HEK293T (cell line): Measurements from ENCODE around the gene ACVR2A.

Source experiments
- CTCF ChIA-PET: fragments of 350-600 bp; formaldehyde crosslinking; extraction: SDS; loops from one replicate; lab custom pipeline; 2021; ENCODE audit warnings: antibody characterized with exemption, inconsistent platforms; lab: Yijun Ruan, JAX
- POLR2A ChIA-PET: fragments of 350-600 bp; formaldehyde crosslinking; extraction: SDS; loops from one replicate; lab custom pipeline; 2020; ENCODE audit warnings: antibody characterized with exemption, inconsistent platforms; lab: Yijun Ruan, JAX
- DNase-seq: peaks from one replicate; pipeline ENCODE4 v3.0.0; 2012; ENCODE audit warnings: mixed read lengths; ENCODE audit errors: extremely low spot score
- ARNT ChIP-seq: fragments of 450-650 bp; IDR thresholded peaks from 2 replicates; pipeline ENCODE4 v1.6.1; 2017; ENCODE audit warnings: mild to moderate bottlenecking
- BHLHE40 ChIP-seq: fragments of 450-650 bp; IDR thresholded peaks from 2 replicates; pipeline ENCODE4 v1.6.1; 2016; ENCODE audit warnings: mild to moderate bottlenecking, moderate library complexity, borderline replicate concordance
- CTBP1 ChIP-seq: fragments of 450-650 bp; IDR thresholded peaks from 2 replicates; pipeline ENCODE4 v1.6.1; 2016; ENCODE audit warnings: borderline replicate concordance
- ELF4 ChIP-seq: fragments of 450-650 bp; IDR thresholded peaks from 2 replicates; pipeline ENCODE4 v1.6.1; 2017; ENCODE audit warnings: antibody characterized with exemption
- FOXA1 ChIP-seq: fragments of 450-650 bp; IDR thresholded peaks from 2 replicates; pipeline ENCODE4 v1.6.1; 2016; ENCODE audit warnings: mild to moderate bottlenecking
- FOXK2 ChIP-seq: fragments of 450-650 bp; IDR thresholded peaks from 2 replicates; pipeline ENCODE4 v1.6.1; 2016; ENCODE audit warnings: mild to moderate bottlenecking
- FOXM1 ChIP-seq: fragments of 450-650 bp; IDR thresholded peaks from 2 replicates; pipeline ENCODE4 v1.6.1; 2017; ENCODE audit warnings: mild to moderate bottlenecking, borderline replicate concordance
- HDGF ChIP-seq: fragments of 450-650 bp; IDR thresholded peaks from 2 replicates; pipeline ENCODE4 v1.6.1; 2017; ENCODE audit warnings: antibody characterized with exemption, borderline replicate concordance
- L3MBTL2 ChIP-seq: fragments of 450-650 bp; conservative IDR thresholded peaks from 2 replicates; pipeline ENCODE4 v1.6.1; 2016; ENCODE audit warnings: mild to moderate bottlenecking
- LEF1 ChIP-seq: fragments of 450-650 bp; IDR thresholded peaks from 2 replicates; pipeline ENCODE4 v1.6.1; 2017; ENCODE audit warnings: mild to moderate bottlenecking, borderline replicate concordance
- NFRKB ChIP-seq: fragments of 450-650 bp; IDR thresholded peaks from 2 replicates; pipeline ENCODE4 v1.6.1; 2016; ENCODE audit warnings: mild to moderate bottlenecking, moderate library complexity
- SP1 ChIP-seq: fragments of 450-650 bp; IDR thresholded peaks from 2 replicates; pipeline ENCODE4 v1.6.1; 2017
- SUZ12 ChIP-seq: fragments of 450-650 bp; IDR thresholded peaks from 2 replicates; pipeline ENCODE4 v1.6.1; 2016; ENCODE audit warnings: mild to moderate bottlenecking
- TARDBP ChIP-seq: fragments of 450-650 bp; IDR thresholded peaks from 2 replicates; pipeline ENCODE4 v1.6.1; 2016
- ZNF384 ChIP-seq: fragments of 450-650 bp; IDR thresholded peaks from 2 replicates; pipeline ENCODE4 v1.6.1; 2016
- TF ChIP-seq, protein P1 (sequence below): fragments of 450-650 bp; IDR thresholded peaks from 2 replicates; pipeline ENCODE4 v1.6.1; 2016

ACVR2A gene

GRCh38 chr2:147818741-147819140, 26.1 kb upstream of the ACVR2A start:
- CTCF ChIA-PET, result no interaction called here
- no peak for TF ChIP-seq CTBP1
- TF ChIP-seq ZNF384, result no peak
- no peak for TF ChIP-seq SUZ12
- TF ChIP-seq ARNT, result no peak
- no peak for TF ChIP-seq LEF1
- TF ChIP-seq, protein P1, sequence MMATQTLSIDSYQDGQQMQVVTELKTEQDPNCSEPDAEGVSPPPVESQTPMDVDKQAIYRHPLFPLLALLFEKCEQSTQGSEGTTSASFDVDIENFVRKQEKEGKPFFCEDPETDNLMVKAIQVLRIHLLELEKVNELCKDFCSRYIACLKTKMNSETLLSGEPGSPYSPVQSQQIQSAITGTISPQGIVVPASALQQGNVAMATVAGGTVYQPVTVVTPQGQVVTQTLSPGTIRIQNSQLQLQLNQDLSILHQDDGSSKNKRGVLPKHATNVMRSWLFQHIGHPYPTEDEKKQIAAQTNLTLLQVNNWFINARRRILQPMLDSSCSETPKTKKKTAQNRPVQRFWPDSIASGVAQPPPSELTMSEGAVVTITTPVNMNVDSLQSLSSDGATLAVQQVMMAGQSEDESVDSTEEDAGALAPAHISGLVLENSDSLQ, result no peak
- TF ChIP-seq ELF4, result no peak
- no peak for DNase-seq
- POLR2A ChIA-PET, result no interaction called here

- TF ChIP-seq ARNT, result no peak
- no peak for DNase-seq
- POLR2A ChIA-PET, result no interaction called here
- CTCF ChIA-PET, result no interaction called here
Measured at GRCh38 chr2:147824620-147825019, 20.2 kb upstream of the ACVR2A start.

GRCh38 chr2:147826278-147827087, 18.3 kb upstream of the ACVR2A start:
- ChIA-PET CTCF (no interaction called here), POLR2A (no interaction called here)
- no peak for DNase-seq
- TF ChIP-seq FOXK2 (no peak), NFRKB (no peak), LEF1 (no peak), L3MBTL2 (no peak), ARNT (no peak), ELF4 (no peak), FOXA1 (no peak), SP1 (no peak), CTBP1 (no peak)

DNA sequence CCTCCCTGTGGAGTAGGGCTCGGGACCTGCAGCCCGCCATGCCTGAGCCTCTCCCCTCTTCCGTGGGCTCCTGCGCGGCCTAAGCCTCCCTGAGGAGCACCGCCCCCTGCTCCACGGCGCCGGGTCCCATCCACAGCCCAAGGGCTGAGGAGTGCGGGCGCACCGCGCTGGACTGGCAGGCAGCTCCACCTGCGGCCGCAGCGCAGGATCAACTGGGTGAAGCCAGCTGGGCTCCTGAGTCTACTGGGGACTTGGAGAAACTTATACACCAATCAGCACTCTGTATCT, 17.8 kb upstream of the ACVR2A start:
- TF ChIP-seq FOXK2 (no peak), SP1 (no peak), LEF1 (no peak), FOXM1 (no peak), SUZ12 (no peak), NFRKB (no peak), HDGF (no peak), ZNF384 (no peak), CTBP1 (no peak), FOXA1 (no peak)
- DNase-seq, result no peak
- CTCF ChIA-PET, result no interaction called here
- POLR2A ChIA-PET, result no interaction called here

DNA sequence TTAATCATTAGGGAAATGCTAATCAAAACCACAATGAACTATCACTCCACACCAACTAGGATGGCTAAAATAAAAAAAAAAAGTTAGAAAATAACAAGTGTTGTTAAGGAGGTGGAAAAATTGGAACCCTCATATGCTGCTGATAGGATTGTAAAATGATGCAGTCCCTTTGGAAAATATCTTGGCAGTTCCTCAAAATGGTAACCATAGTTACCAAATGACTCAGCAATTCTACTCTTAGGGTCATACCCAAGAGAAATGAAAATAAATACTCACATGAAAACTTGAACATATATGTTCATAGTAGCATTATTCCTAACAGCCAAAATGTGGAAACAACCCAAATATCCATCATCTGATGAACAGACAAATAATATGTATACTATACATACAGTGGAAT, 15.7 kb upstream of the ACVR2A start:
- DNase-seq, result no peak

GRCh38 chr2:147836099-147836498, 8.7 kb upstream of the ACVR2A start:
- ChIA-PET CTCF (no interaction called here), POLR2A (no interaction called here)
- no peak for TF ChIP-seq L3MBTL2
- TF ChIP-seq FOXM1, result no peak
- no peak for TF ChIP-seq SUZ12
- TF ChIP-seq CTBP1, result no peak
- TF ChIP-seq ELF4, result no peak
- no peak for TF ChIP-seq SP1
- TF ChIP-seq HDGF, result no peak
- no peak for TF ChIP-seq TARDBP
- no peak for TF ChIP-seq FOXA1
- no peak for TF ChIP-seq ZNF384
- no peak for TF ChIP-seq FOXK2
- TF ChIP-seq ARNT, result no peak
- DNase-seq, result no peak

More for the DNA sequence above, 15.7 kb upstream of the ACVR2A start:
- POLR2A ChIA-PET, result no interaction called here
- TF ChIP-seq ARNT (no peak), FOXK2 (no peak), FOXM1 (no peak), BHLHE40 (no peak), FOXA1 (no peak), TARDBP (no peak), LEF1 (no peak), ELF4 (no peak), HDGF (no peak), ZNF384 (no peak), CTBP1 (no peak)
- TF ChIP-seq, protein P1, result no peak
- CTCF ChIA-PET, result no interaction called here

DNA sequence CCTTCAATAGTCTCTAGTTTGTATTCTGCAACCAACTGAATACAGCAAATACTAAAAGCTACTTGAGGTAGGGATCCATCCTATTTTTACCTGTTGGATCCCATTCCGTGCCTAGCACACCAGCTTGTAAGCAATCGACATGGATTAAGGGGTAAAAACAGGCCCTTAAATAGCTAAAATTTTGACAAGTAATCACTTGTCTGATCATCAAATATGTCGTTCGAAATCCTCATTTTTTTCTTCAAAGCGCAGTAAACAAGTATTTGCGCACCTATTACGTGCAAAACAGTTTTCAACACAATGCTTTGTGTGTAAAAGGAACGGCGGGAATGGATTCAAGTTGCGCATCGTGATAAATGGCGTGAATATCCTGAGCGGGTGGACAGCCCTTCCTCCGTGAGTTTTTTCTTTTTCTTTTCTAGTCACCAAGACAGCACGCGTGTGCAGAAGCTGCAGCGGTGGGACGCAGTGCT, 1.4 kb upstream of the ACVR2A start:
- no peak for TF ChIP-seq TARDBP
- TF ChIP-seq L3MBTL2, result no peak
- TF ChIP-seq SP1, result no peak
- no peak for TF ChIP-seq HDGF
- no peak for TF ChIP-seq LEF1
- no peak for TF ChIP-seq FOXK2
- TF ChIP-seq, protein P1, result no peak
- no peak for TF ChIP-seq BHLHE40
- no peak for TF ChIP-seq ELF4
- TF ChIP-seq FOXA1, result no peak
- TF ChIP-seq NFRKB, result no peak
- no peak for TF ChIP-seq ARNT
- TF ChIP-seq CTBP1, result no peak
- no peak for TF ChIP-seq SUZ12
- no peak for TF ChIP-seq FOXM1
- no peak for TF ChIP-seq ZNF384
- POLR2A ChIA-PET, result no interaction called here
- CTCF ChIA-PET, result interaction anchor here (0.6 kb wide), 1 partner anchor 46 kb away, joined by 4 read pairs; no protein-coding TSS in a partner anchor
- DNase-seq, result no peak
